ENCODE measurements around the gene C1orf210. TPM values are rescaled to one million over a fixed set of nuclear protein-coding genes. Genes with fewer than 3 reads are reported as not detected.

Gene C1orf210
- total RNA-seq, 1 experiment from 2014 or later: 5.9 TPM

GRCh38 chr1:43277116-43277876, 8.1 kb downstream of the C1orf210 start:
- Histone ChIP-seq H3K27me3 (ENCODE audit: insufficient read depth, low read length) (no peaks in the 10 kb centered on the region), H2BK12ac (ENCODE audit: insufficient read length, low read depth, low read length) (no peak overlapping the region), H4K91ac (ENCODE audit: insufficient read length, low read depth, low read length) (no peak overlapping the region), H3K4me2 (ENCODE audit: insufficient read depth, insufficient read length, low read length) (no peak overlapping the region), H4K8ac (replicated peaks; ENCODE audit: insufficient read length, low read depth, low read length) (no peak overlapping the region), H4K20me1 (ENCODE audit: control insufficient read depth, insufficient read depth, insufficient read length) (no peaks in the 10 kb centered on the region), H2AK5ac (ENCODE audit: insufficient read length, low read length) (no peak overlapping the region), H3K79me1 (ENCODE audit: insufficient read depth, low read depth, low read length, poor library complexity, severe bottlenecking) (no peaks in the 10 kb centered on the region), H2BK120ac (ENCODE audit: low read depth, low read length, poor library complexity, severe bottlenecking) (no peak overlapping the region), H3K23ac (ENCODE audit: insufficient read length, low read depth, low read length) (no peak overlapping the region), H3K56ac (ENCODE audit: insufficient read length, low read depth, low read length) (no peak overlapping the region), H2BK15ac (ENCODE audit: low read depth, low read length) (no peak overlapping the region), H3K9ac (ENCODE audit: extremely low read depth, insufficient read length, low read length) (no peak overlapping the region), H3K18ac (ENCODE audit: insufficient read length, low read depth, low read length) (no peak overlapping the region), H2BK5ac (ENCODE audit: insufficient read length, low read length) (no peak overlapping the region), H3K79me2 (ENCODE audit: insufficient read depth, low read length) (no peaks in the 10 kb centered on the region), H4K5ac (ENCODE audit: insufficient read length, low read depth, low read length) (no peak overlapping the region), H3K4me1 (ENCODE audit: insufficient read depth, low read length) (peaks cover 5% of the 10 kb centered on the region; the same call in 1 of the 2 replicates), H3K4ac (ENCODE audit: low read depth, low read length) (no peak overlapping the region), H3K14ac (ENCODE audit: insufficient read depth, low read length) (no peak overlapping the region), H3K9me3 (ENCODE audit: control insufficient read depth, low read depth, low read length) (no peaks in the 10 kb centered on the region), H3T11ph (ENCODE audit: low read length) (no peak overlapping the region), H3K27ac (ENCODE audit: insufficient read length, low read depth, low read length) (no peak overlapping the region), H2BK20ac (ENCODE audit: low read depth, low read length, poor library complexity, severe bottlenecking) (no peak overlapping the region), H3K23me2 (ENCODE audit: insufficient read length, low read depth, low read length, poor library complexity, severe bottlenecking) (no peaks in the 10 kb centered on the region), H2AFZ (ENCODE audit: low read length) (no peak overlapping the region)
- no CpG with 5 or more reads among the region's 7 CpGs for WGBS (ENCODE audit: extremely low coverage, insufficient read length, low lambda C conversion rate)
- H3K4me1 Mint-ChIP-seq: peaks cover 0 to 5% of the 10 kb centered on the region in 2 experiments; a peak in 3 of 4 replicates
- H3K27ac Mint-ChIP-seq: no peak overlapping the region
- peak; percentile 3 for DNase-seq
- peaks cover 3% of the 10 kb centered on the region for H3K27me3 Mint-ChIP-seq (ENCODE audit: low read depth)
- peaks cover 4 to 32% (median 13%) of the 10 kb centered on the region in 3 experiments; a peak in 6 of 7 replicates for H3K36me3 Mint-ChIP-seq (ENCODE audit: insufficient read depth in 1 of 3, low read depth in 3 of 3)
- H3K9me3 Mint-ChIP-seq: no peaks in the 10 kb centered on the region
- no peak for TF ChIP-seq CTCF (conservative IDR thresholded peaks at IDR 0.05)
- H3K4me3 Mint-ChIP-seq: no peak overlapping the region

Measured in H9 (cell line).